GM06990 (cell line): ENCODE data around the gene LCP2.

Experiments used
- DNase-seq: peaks from one replicate; pipeline ENCODE4 v3.0.0-alpha.2; 2011; ENCODE audit not compliant: insufficient read length; ENCODE audit errors: extremely low read depth
- H3K27me3 ChIP-seq: replicated peaks from 2 replicates; pipeline ENCODE4 v1.6.0; 2011; ENCODE audit warnings: low read length; ENCODE audit not compliant: control insufficient read depth, insufficient read depth
- H3K36me3 ChIP-seq: 2 replicates; pipeline ENCODE4 v1.5.1; 2011; ENCODE audit warnings: low read length; ENCODE audit not compliant: control insufficient read depth, insufficient read depth
- H3K4me3 ChIP-seq: replicated peaks from 2 replicates; pipeline ENCODE4 v1.5.1; 2011; ENCODE audit warnings: low read depth, mild to moderate bottlenecking, control low read depth, low read length
- CTCF ChIP-seq: IDR thresholded peaks from 2 replicates; pipeline ENCODE4 v1.5.1; 2011; ENCODE audit warnings: low read length, control low read depth, mild to moderate bottlenecking, inconsistent platforms; ENCODE audit not compliant: insufficient read depth, poor library complexity, severe bottlenecking

The LCP2 gene

GRCh38 chr5:170202117-170202516 is 95.5 kb downstream of the LCP2 start:
- TF ChIP-seq CTCF, result no peak
- no peaks in the 10 kb centered on the region for H3K36me3 ChIP-seq
- no peak for DNase-seq
- peaks cover 1% of the 10 kb centered on the region for H3K27me3 ChIP-seq
- H3K4me3 ChIP-seq, result no peak overlapping the region

GRCh38 chr5:170201311-170201710 is 96.3 kb downstream of the LCP2 start:
- Histone ChIP-seq H3K4me3 (no peak overlapping the region), H3K27me3 (peaks cover 1% of the 10 kb centered on the region), H3K36me3 (no peaks in the 10 kb centered on the region)
- DNase-seq, result no peak
- TF ChIP-seq CTCF, result no peak

- H3K27me3 ChIP-seq, result peaks cover under 1% of the 10 kb centered on the region
- no peak overlapping the region for H3K4me3 ChIP-seq
- no peaks in the 10 kb centered on the region for H3K36me3 ChIP-seq
- DNase-seq, result no peak
- TF ChIP-seq CTCF, result no peak
Observed at GRCh38 chr5:170200876-170201275, 96.7 kb downstream of the LCP2 start.
